Caco-2 (cell line): ENCODE measurements around the gene MLN. TPM values are rescaled to one million over a fixed set of nuclear protein-coding genes. Genes with fewer than 3 reads are reported as not detected.
A peak's percentile ranks its signal among the peaks of the same experiment; 100 is the strongest.

ENCODE experiments used
- BruUV-seq: library from RNA; stranded (reverse); fragments of 400-500 nt; replicated peaks from 2 replicates; lab custom pipeline; 2021; lab: Mats Ljungman, UMichigan
- CTCF ChIA-PET: fragments of 300-600 bp; sonication (Branson Sonifier 250); formaldehyde crosslinking; loops from one replicate; lab custom pipeline; 2022; ENCODE audit warnings: antibody characterized with exemption; lab: Charles Lee
- POLR2A ChIA-PET: fragments of 300-600 bp; sonication (Branson Sonifier 250); formaldehyde crosslinking; loops from one replicate; lab custom pipeline; 2022; ENCODE audit warnings: antibody characterized with exemption; lab: Charles Lee
- DNase-seq, 2 experiments: peaks; one replicate each; pipeline versions ENCODE4 v3.0.0 to v3.0.0-alpha.2; 2020 to 2022
- H3K27me3 ChIP-seq: replicated peaks from 2 replicates; pipeline ENCODE4 v1.6.0; 2011; ENCODE audit warnings: low read length; ENCODE audit not compliant: control insufficient read depth, insufficient read depth
- H3K36me3 ChIP-seq: 2 replicates; pipeline ENCODE4 v1.5.1; 2011; ENCODE audit warnings: low read length; ENCODE audit not compliant: control insufficient read depth, insufficient read depth
- H3K4me1 ChIP-seq: fragments of 250-450 bp; sonication (Bioruptor Pico); 2 replicates; pipeline ENCODE4 v1.5.1; 2020; ENCODE audit warnings: mild to moderate bottlenecking
- H3K4me3 ChIP-seq: 2 replicates; pipeline ENCODE4 v1.5.1; 2011; ENCODE audit warnings: low read depth, mild to moderate bottlenecking, control low read depth, low read length
- H3K9me3 ChIP-seq: fragments of 250-450 bp; sonication (Bioruptor Pico); 2 replicates; pipeline ENCODE4 v1.5.1; 2020; ENCODE audit warnings: mild to moderate bottlenecking, moderate library complexity
- H3K27ac Mint-ChIP-seq: one replicate; pipeline ENCODE4 v1.8.0; 2022; ENCODE audit warnings: mixed read lengths; ENCODE audit not compliant: unreplicated experiment
- H3K27me3 Mint-ChIP-seq: one replicate; pipeline ENCODE4 v1.8.0; 2022; ENCODE audit warnings: mixed read lengths; ENCODE audit not compliant: insufficient read depth, unreplicated experiment
- H3K36me3 Mint-ChIP-seq: one replicate; pipeline ENCODE4 v1.8.0; 2022; ENCODE audit warnings: mild to moderate bottlenecking, mixed read lengths; ENCODE audit not compliant: insufficient read depth, unreplicated experiment
- H3K4me1 Mint-ChIP-seq: one replicate; pipeline ENCODE4 v1.8.0; 2022; ENCODE audit warnings: low read depth, mixed read lengths; ENCODE audit not compliant: unreplicated experiment
- H3K4me3 Mint-ChIP-seq: one replicate; pipeline ENCODE4 v1.8.0; 2022; ENCODE audit warnings: mild to moderate bottlenecking, moderate library complexity, mixed read lengths; ENCODE audit not compliant: unreplicated experiment
- H3K9me3 Mint-ChIP-seq: one replicate; pipeline ENCODE4 v1.8.0; 2022; ENCODE audit warnings: mixed read lengths; ENCODE audit not compliant: unreplicated experiment
- intact Hi-C: fragments of 100-400 bp; cut with micrococcal nuclease; formaldehyde crosslinking; loops from one replicate; pipeline ENCODE4 v1.10.0; 2022; ENCODE audit not compliant: unreplicated experiment
- total RNA-seq: library from RNA; stranded (reverse); gene quantifications from 2 replicates; pipeline ENCODE4 v1.2.3, GENCODE V29; 2022
- TF ChIP-seq, protein P1 (sequence below), 2 experiments: fragments of 200-600 bp in 1 of 2; IDR thresholded peaks; 1 replicate in 1 of 2; 2 replicates in 1 of 2; pipeline versions ENCODE4 v1.5.1 to v1.8.0; 2011 to 2022; ENCODE audit warnings: antibody characterized with exemption in 1 of 2, control low read depth in 1 of 2, inconsistent platforms in 1 of 2, low read depth in 1 of 2, low read length in 1 of 2, mild to moderate bottlenecking in 1 of 2, moderate library complexity in 1 of 2; ENCODE audit not compliant: insufficient read depth in 1 of 2, severe bottlenecking in 1 of 2, unreplicated experiment in 1 of 2

The MLN gene
- total RNA-seq, 1 experiment from 2014 or later: not detected

DNA sequence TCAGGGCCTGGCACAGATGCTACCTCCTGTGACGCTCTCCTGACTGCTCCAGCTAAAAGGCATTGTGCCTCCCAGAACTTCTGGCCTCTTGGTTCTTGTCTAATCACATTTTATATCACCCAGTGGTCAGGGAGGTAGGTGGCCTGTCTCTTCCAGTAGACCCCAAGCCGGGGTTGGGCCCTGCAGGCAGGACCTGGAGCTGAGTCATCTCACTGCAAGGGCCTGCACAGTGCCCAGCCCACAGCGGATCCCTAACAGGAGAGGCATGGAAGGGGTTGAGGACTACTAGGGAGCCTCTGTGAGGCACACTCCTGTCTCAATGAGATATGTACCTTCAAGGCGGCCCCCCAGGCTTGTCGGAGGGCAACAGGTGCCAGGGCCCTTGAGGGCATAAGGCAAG is 21.2 kb downstream of the MLN start:
- Mint-ChIP-seq H3K27ac (peak overlapping the region; percentile 17), H3K36me3 (peaks cover 56% of the 10 kb centered on the region), H3K27me3 (no peaks in the 10 kb centered on the region), H3K9me3 (no peaks in the 10 kb centered on the region), H3K4me1 (peaks cover 7% of the 10 kb centered on the region), H3K4me3 (no peak overlapping the region)
- intact Hi-C loops: no loop called here
- peaks cover 1% of the 10 kb centered on the region for H3K36me3 ChIP-seq
- TF ChIP-seq, protein P1, sequence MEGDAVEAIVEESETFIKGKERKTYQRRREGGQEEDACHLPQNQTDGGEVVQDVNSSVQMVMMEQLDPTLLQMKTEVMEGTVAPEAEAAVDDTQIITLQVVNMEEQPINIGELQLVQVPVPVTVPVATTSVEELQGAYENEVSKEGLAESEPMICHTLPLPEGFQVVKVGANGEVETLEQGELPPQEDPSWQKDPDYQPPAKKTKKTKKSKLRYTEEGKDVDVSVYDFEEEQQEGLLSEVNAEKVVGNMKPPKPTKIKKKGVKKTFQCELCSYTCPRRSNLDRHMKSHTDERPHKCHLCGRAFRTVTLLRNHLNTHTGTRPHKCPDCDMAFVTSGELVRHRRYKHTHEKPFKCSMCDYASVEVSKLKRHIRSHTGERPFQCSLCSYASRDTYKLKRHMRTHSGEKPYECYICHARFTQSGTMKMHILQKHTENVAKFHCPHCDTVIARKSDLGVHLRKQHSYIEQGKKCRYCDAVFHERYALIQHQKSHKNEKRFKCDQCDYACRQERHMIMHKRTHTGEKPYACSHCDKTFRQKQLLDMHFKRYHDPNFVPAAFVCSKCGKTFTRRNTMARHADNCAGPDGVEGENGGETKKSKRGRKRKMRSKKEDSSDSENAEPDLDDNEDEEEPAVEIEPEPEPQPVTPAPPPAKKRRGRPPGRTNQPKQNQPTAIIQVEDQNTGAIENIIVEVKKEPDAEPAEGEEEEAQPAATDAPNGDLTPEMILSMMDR (IDR thresholded peaks at IDR 0.05; ENCODE audit: insufficient read depth in 1 of 2, low read depth in 1 of 2, low read length in 1 of 2, severe bottlenecking in 1 of 2, unreplicated experiment in 1 of 2): no peak
- H3K9me3 ChIP-seq: no peaks in the 10 kb centered on the region
- CTCF ChIA-PET: no interaction called here
- POLR2A ChIA-PET: no interaction called here
- no peak overlapping the region for H3K4me3 ChIP-seq
- no peak for DNase-seq
- no TSS peak for BruUV-seq
- peaks cover 10% of the 10 kb centered on the region; the same call in 1 of the 2 replicates for H3K4me1 ChIP-seq
- no peaks in the 10 kb centered on the region for H3K27me3 ChIP-seq

GRCh38 chr6:33781131-33781975 is 22.4 kb downstream of the MLN start:
- Histone ChIP-seq H3K36me3 (peaks cover 1% of the 10 kb centered on the region), H3K9me3 (no peaks in the 10 kb centered on the region), H3K4me1 (peaks cover 5% of the 10 kb centered on the region; the same call in 1 of the 2 replicates), H3K27me3 (no peaks in the 10 kb centered on the region), H3K4me3 (no peak overlapping the region)
- DNase-seq: peak in 1 of 2 experiments; percentile 23
- H3K9me3 Mint-ChIP-seq: no peaks in the 10 kb centered on the region
- TF ChIP-seq, protein P1 (IDR thresholded peaks at IDR 0.05; ENCODE audit: insufficient read depth in 1 of 2, low read depth in 1 of 2, low read length in 1 of 2, severe bottlenecking in 1 of 2, unreplicated experiment in 1 of 2): no peak
- no peak overlapping the region for H3K4me3 Mint-ChIP-seq
- no peak overlapping the region for H3K27ac Mint-ChIP-seq
- CTCF ChIA-PET: interaction anchor here (1.2 kb wide), 1 partner anchor 70 kb away, joined by 3 read pairs; the partner anchor contains the start of gene UQCC2
- no peaks in the 10 kb centered on the region for H3K27me3 Mint-ChIP-seq
- intact Hi-C loops: no loop called here
- BruUV-seq: no TSS peak
- POLR2A ChIA-PET: interaction anchor here (0.6 kb wide), 1 partner anchor 70 kb away, joined by 4 read pairs; the partner anchor contains the start of gene UQCC2
- peaks cover 7% of the 10 kb centered on the region for H3K4me1 Mint-ChIP-seq
- peaks cover 61% of the 10 kb centered on the region for H3K36me3 Mint-ChIP-seq

- no peak overlapping the region for H3K27ac Mint-ChIP-seq
- H3K27me3 Mint-ChIP-seq: no peaks in the 10 kb centered on the region
- ChIA-PET CTCF (interaction anchor here (0.6 to 1.0 kb wide), 3 partner anchors 8 to 248 kb away, joined by 3 read pairs; no protein-coding TSS in a partner anchor), POLR2A (interaction anchor here (0.6 kb wide), 1 partner anchor 28 kb away, joined by 3 read pairs; no protein-coding TSS in a partner anchor)
- no peak overlapping the region for H3K4me3 Mint-ChIP-seq
- DNase-seq: no peak
- peaks cover 7% of the 10 kb centered on the region for H3K4me1 Mint-ChIP-seq
- H3K4me3 ChIP-seq: no peak overlapping the region
- TF ChIP-seq, protein P1 (IDR thresholded peaks at IDR 0.05; ENCODE audit: insufficient read depth in 1 of 2, low read depth in 1 of 2, low read length in 1 of 2, severe bottlenecking in 1 of 2, unreplicated experiment in 1 of 2): no peak
- intact Hi-C loops: no loop called here
- H3K9me3 Mint-ChIP-seq: no peaks in the 10 kb centered on the region
- no peaks in the 10 kb centered on the region for H3K27me3 ChIP-seq
- peaks cover 62% of the 10 kb centered on the region for H3K36me3 Mint-ChIP-seq
- peaks cover 5% of the 10 kb centered on the region; the same call in 1 of the 2 replicates for H3K4me1 ChIP-seq
- BruUV-seq: no TSS peak
- H3K9me3 ChIP-seq: no peaks in the 10 kb centered on the region
- peaks cover 1% of the 10 kb centered on the region for H3K36me3 ChIP-seq
Observed at GRCh38 chr6:33779895-33780294, 23.9 kb downstream of the MLN start.
